ENCODE results near the gene LIMK2.

Gene LIMK2

GRCh38 chr22:31272522-31273446 is 60.7 kb downstream of the LIMK2 start:
- DNase-seq (ENCODE audit: low spot score): peak; percentile 69

DNA sequence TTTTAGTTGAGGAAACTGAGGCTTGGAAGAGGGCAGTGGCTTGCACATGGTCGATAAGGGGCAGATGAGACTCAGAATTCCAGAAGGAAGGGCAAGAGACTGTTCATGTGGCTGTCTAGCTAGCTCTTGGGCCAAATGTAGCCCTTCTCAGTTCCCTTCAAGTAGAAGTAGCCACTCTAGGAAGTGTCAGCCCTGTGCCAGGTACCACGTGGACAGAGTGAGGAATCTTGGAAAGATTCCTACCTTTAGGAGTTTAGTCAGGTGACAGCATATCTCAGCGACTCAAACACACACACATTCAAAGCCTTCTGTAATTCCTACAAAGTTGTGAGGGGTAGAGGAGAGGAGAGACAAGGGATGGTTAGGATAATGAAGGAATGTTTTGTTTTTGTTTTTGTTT is 61.9 kb downstream of the LIMK2 start:
- no peak for DNase-seq (ENCODE audit: low spot score)

- no peak for DNase-seq (ENCODE audit: low spot score)
Measured at GRCh38 chr22:31275018-31275417, 62.9 kb downstream of the LIMK2 start.

- DNase-seq (ENCODE audit: low spot score): no peak
Measured at GRCh38 chr22:31275576-31275975, 63.5 kb downstream of the LIMK2 start.

DNA sequence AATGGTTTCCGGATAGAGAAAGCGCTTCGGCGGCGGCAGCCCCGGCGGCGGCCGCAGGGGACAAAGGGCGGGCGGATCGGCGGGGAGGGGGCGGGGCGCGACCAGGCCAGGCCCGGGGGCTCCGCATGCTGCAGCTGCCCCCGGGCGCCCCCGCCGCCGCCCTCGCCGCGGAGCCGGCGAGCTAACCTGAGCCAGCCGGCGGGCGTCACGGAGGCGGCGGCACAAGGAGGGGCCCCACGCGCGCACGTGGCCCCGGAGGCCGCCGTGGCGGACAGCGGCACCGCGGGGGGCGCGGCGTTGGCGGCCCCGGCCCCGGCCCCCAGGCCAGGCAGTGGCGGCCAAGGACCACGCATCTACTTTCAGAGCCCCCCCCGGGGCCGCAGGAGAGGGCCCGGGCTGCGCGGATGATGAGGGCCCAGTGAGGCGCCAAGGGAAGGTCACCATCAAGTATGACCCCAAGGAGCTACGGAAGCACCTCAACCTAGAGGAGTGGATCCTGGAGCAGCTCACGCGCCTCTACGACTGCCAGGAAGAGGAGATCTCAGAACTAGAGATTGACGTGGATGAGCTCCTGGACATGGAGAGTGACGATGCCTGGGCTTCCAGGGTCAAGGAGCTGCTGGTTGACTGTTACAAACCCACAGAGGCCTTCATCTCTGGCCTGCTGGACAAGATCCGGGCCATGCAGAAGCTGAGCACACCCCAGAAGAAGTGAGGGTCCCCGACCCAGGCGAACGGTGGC is 64.5 kb downstream of the LIMK2 start:
- DNase-seq (ENCODE audit: low spot score): no peak

DNA sequence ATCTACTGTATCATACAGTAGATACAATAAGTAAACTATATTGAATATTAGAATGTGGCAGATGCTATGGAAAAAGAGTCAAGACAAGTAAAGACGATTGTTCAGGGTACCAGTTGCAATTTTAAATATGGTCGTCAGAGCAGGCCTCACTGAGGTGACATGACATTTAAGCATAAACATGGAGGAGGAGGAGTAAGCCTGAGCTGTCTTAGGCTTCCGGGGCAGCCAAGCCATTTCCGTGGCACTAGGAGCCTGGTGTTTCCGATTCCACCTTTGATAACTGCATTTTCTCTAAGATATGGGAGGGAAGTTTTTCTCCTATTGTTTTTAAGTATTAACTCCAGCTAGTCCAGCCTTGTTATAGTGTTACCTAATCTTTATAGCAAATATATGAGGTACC is 65.6 kb downstream of the LIMK2 start:
- no peak for DNase-seq (ENCODE audit: low spot score)

DNA sequence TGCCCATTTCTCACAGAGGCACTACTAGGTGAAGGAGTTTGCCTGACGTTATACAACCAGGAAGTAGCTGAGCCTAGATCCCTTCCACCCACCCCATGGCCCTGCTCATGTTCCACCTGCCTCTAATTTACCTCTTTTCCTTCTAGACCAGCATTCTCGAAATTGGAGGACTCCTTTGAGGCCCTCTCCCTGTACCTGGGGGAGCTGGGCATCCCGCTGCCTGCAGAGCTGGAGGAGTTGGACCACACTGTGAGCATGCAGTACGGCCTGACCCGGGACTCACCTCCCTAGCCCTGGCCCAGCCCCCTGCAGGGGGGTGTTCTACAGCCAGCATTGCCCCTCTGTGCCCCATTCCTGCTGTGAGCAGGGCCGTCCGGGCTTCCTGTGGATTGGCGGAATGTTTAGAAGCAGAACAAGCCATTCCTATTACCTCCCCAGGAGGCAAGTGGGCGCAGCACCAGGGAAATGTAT is 66.1 kb downstream of the LIMK2 start:
- no peak for DNase-seq (ENCODE audit: low spot score)

- DNase-seq (ENCODE audit: low spot score): peak; percentile 74
Measured at GRCh38 chr22:31278626-31279326, 66.7 kb downstream of the LIMK2 start.

DNA sequence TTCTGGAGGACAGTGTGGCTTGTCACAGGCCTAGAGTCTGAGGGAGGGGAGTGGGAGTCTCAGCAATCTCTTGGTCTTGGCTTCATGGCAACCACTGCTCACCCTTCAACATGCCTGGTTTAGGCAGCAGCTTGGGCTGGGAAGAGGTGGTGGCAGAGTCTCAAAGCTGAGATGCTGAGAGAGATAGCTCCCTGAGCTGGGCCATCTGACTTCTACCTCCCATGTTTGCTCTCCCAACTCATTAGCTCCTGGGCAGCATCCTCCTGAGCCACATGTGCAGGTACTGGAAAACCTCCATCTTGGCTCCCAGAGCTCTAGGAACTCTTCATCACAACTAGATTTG is 67.2 kb downstream of the LIMK2 start:
- DNase-seq (ENCODE audit: low spot score): no peak

GRCh38 chr22:31279821-31280505 is 67.9 kb downstream of the LIMK2 start:
- no peak for DNase-seq (ENCODE audit: low spot score)

DNA sequence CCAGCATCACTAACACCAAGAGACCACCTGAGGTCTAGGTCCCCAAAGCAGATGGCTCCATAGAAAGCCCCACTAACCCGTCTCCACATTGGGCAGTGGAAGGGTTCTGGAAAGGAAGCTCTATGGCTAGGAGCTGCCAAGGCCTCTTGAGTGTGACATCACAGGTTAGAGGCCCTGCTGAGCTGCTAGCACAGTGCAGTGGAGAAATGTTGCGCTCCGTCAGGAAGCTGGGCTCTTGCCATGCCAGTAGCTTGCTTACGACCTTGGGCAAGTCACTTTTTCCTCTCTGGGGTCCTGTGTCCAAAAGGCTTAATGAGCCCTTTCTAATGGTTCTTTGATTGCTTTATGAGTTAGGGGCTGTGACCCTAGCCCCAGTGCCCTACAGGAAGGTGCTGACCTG is 69.6 kb downstream of the LIMK2 start:
- DNase-seq (ENCODE audit: low spot score): no peak

GRCh38 chr22:31282748-31283468 is 70.8 kb downstream of the LIMK2 start:
- no peak for DNase-seq (ENCODE audit: low spot score)

DNA sequence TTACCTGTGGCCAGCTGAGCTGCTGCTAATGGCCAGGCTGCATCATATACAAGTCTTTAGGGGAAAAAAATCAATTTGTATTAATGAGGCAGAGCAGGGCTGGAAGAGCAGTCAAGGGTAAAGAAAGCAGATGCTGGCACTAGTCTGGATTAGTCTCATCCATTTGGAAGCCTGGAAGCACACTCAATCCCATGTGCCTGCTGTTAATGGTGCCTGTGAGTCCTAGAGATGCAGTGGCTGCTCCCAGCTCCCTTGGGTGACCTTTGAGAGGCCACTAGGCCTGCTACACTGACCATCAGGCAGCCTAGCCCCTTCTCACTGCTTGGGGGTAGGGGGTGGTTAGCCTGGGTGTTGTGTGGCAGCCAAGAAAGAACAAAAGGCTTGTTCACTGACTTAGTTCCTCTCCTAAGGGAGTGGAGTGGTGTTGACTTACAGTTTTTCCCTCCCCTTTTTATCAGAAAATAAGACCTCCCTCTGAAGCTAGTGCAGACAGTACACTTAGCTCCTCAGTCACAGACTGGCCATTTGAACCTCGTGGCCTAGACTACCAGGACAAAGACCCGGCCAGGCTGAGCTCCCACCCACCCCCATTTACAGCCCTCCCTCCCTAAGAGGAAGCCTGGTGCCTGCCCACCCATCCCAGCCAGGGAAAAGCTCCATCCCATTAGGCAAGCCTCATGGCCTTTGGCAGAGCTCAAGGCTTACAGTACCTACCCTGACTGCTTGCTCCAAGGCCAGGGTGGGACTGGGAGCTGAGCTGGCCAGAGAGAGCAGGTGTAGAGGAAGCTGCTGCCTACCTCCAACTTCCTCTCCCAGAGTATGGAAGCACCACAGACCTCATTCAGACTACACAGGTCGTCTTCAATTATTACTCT is 72.4 kb downstream of the LIMK2 start:
- DNase-seq (ENCODE audit: low spot score): no peak

- DNase-seq (ENCODE audit: low spot score): peak; percentile 82
Measured at GRCh38 chr22:31286360-31287255, 74.5 kb downstream of the LIMK2 start.

- no peak for DNase-seq (ENCODE audit: low spot score)
Measured at GRCh38 chr22:31287818-31288495, 75.9 kb downstream of the LIMK2 start.

DNA sequence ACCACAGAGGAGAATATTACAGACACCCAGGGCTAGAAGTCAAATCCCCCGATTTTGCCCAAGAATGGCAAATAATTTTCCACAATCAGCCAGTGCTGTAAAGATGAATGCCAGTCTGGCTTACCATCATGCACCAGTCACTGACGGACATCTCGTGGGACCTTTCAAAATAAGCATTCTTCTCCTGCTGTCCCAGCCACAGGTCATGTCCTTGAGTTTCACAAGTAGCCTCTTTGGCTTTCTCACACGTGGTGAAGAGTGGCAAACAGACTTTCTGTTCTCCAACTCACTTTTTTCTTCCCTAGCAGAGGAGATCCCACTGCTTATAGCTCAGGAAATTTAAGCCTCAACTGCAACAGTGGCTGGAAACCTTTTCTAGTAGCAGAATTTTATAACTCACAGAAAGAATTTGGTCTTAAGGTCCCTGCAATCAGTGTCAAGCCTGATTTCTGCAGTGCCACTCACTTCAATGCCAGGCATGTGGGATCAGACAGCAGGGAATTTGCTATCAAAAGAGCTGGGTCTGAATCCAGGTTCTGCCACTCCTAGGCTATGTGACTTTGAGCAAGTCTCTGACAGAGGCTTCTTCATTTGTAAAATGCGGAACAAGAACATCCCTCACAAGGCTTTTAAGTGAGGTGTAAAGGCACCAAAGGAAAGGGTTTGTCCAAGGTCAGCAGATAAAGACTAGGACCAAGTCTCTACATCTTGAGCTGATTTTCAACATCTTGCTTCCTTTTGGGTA is 76.6 kb downstream of the LIMK2 start:
- no peak for DNase-seq (ENCODE audit: low spot score)

- peak; percentile 9 for DNase-seq (ENCODE audit: low spot score)
Measured at GRCh38 chr22:31289344-31289743, 77.2 kb downstream of the LIMK2 start.

Measured in CD4-positive, alpha-beta T cell treated with Interleukin-15 for 4 hours (primary cell).